HCT116 (cell line): ENCODE results near the gene TRPM5.

Experiments
- EGR1 ChIP-seq: IDR thresholded peaks from 2 replicates; pipeline ENCODE4 v1.6.1; 2012; ENCODE audit warnings: low read depth
- EZH2phosphoT487 ChIP-seq: fragments of 200-600 bp; IDR thresholded peaks from 2 replicates; pipeline ENCODE4 v1.6.1; 2018; ENCODE audit warnings: antibody characterized with exemption, borderline replicate concordance
- JUND ChIP-seq: IDR thresholded peaks from 2 replicates; pipeline ENCODE4 v1.6.1; 2012
- POLR2A ChIP-seq: IDR thresholded peaks from 2 replicates; pipeline ENCODE4 v1.7.0; 2011; ENCODE audit warnings: borderline replicate concordance; ENCODE audit not compliant: insufficient read depth, insufficient read length; ENCODE audit errors: extremely low read depth
- POLR2AphosphoS5 ChIP-seq: IDR thresholded peaks from 2 replicates; pipeline ENCODE4 v1.6.1; 2011; ENCODE audit warnings: mild to moderate bottlenecking, low read depth, low read length, moderate library complexity
- SIN3A ChIP-seq: IDR thresholded peaks from 2 replicates; pipeline ENCODE4 v1.6.1; 2012; ENCODE audit warnings: low read depth
- ZFX ChIP-seq: fragments of 450-650 bp; IDR thresholded peaks from 2 replicates; pipeline ENCODE4 v1.6.1; 2017
- TF ChIP-seq, protein P1 (sequence below), 3 experiments: fragments of 200-600 bp in 1 of 3; sonication (generic) in 1 of 3; IDR thresholded peaks in 2 of 3; conservative IDR thresholded peaks in 1 of 3; 2 replicates each; pipeline ENCODE4 v1.5.1; 2012 to 2017; ENCODE audit warnings: low read depth in 2 of 3, low read length in 2 of 3, antibody characterized with exemption in 1 of 3, borderline replicate concordance in 1 of 3, control low read depth in 1 of 3, mild to moderate bottlenecking in 1 of 3, mixed read lengths in 1 of 3, mixed run types in 1 of 3, moderate library complexity in 1 of 3; ENCODE audit not compliant: insufficient read depth in 1 of 3
- TF ChIP-seq, protein P2 (sequence below): IDR thresholded peaks from 2 replicates; pipeline ENCODE4 v1.6.1; 2011; ENCODE audit warnings: mild to moderate bottlenecking, low read length, moderate library complexity; ENCODE audit not compliant: insufficient replicate concordance; ENCODE audit errors: extremely low read depth
- TF ChIP-seq, protein P3 (sequence below): IDR thresholded peaks from 2 replicates; pipeline ENCODE4 v1.6.1; 2012; ENCODE audit warnings: low read depth

DNA sequence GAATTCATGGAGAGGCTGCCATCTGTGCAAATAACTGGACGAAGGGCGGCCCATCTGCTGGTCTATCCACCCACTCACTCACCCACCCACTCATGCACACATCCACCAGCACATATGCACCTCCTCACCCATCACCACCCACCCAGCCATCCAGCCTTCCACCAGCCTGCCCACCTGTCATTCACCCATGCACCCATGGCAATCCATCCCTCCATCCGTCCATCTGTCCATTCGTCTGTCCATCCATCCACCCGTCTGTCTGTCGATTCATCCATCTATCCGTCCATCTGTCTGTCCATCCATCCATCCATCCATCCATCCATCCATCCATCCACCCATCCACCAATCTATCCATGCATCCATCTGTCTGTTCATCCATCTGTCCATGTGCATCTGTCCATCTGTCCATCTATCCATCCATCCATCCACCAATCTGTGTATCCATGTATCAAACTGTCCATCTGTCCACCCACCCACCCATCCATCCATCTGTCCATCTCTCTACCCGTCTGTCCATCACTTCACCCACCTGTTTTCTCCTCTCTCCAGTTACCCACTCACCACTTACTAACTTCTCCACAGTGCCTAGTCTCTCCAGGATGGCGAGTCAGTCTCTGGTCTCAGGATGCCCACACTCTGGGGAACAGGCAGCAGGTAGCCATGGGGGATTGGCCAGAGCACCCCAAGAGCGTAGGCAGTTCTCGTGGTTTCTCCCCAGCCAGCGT lies 8.9 kb downstream of the TRPM5 start:
- TF ChIP-seq, protein P1, sequence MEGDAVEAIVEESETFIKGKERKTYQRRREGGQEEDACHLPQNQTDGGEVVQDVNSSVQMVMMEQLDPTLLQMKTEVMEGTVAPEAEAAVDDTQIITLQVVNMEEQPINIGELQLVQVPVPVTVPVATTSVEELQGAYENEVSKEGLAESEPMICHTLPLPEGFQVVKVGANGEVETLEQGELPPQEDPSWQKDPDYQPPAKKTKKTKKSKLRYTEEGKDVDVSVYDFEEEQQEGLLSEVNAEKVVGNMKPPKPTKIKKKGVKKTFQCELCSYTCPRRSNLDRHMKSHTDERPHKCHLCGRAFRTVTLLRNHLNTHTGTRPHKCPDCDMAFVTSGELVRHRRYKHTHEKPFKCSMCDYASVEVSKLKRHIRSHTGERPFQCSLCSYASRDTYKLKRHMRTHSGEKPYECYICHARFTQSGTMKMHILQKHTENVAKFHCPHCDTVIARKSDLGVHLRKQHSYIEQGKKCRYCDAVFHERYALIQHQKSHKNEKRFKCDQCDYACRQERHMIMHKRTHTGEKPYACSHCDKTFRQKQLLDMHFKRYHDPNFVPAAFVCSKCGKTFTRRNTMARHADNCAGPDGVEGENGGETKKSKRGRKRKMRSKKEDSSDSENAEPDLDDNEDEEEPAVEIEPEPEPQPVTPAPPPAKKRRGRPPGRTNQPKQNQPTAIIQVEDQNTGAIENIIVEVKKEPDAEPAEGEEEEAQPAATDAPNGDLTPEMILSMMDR (IDR thresholded peaks at IDR 0.05 in 2 of 3, conservative IDR thresholded peaks at IDR 0.05 in 1 of 3; ENCODE audit: borderline replicate concordance in 1 of 3, insufficient read depth in 1 of 3, low read depth in 2 of 3, low read length in 2 of 3), result no peak
- TF ChIP-seq POLR2A (no peak), JUND (no peak), EZH2phosphoT487 (no peak), ZFX (no peak), POLR2AphosphoS5 (no peak), EGR1 (no peak), SIN3A (no peak)
- TF ChIP-seq, protein P2, sequence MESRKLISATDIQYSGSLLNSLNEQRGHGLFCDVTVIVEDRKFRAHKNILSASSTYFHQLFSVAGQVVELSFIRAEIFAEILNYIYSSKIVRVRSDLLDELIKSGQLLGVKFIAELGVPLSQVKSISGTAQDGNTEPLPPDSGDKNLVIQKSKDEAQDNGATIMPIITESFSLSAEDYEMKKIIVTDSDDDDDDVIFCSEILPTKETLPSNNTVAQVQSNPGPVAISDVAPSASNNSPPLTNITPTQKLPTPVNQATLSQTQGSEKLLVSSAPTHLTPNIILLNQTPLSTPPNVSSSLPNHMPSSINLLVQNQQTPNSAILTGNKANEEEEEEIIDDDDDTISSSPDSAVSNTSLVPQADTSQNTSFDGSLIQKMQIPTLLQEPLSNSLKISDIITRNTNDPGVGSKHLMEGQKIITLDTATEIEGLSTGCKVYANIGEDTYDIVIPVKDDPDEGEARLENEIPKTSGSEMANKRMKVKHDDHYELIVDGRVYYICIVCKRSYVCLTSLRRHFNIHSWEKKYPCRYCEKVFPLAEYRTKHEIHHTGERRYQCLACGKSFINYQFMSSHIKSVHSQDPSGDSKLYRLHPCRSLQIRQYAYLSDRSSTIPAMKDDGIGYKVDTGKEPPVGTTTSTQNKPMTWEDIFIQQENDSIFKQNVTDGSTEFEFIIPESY, result no peak
- TF ChIP-seq, protein P3, sequence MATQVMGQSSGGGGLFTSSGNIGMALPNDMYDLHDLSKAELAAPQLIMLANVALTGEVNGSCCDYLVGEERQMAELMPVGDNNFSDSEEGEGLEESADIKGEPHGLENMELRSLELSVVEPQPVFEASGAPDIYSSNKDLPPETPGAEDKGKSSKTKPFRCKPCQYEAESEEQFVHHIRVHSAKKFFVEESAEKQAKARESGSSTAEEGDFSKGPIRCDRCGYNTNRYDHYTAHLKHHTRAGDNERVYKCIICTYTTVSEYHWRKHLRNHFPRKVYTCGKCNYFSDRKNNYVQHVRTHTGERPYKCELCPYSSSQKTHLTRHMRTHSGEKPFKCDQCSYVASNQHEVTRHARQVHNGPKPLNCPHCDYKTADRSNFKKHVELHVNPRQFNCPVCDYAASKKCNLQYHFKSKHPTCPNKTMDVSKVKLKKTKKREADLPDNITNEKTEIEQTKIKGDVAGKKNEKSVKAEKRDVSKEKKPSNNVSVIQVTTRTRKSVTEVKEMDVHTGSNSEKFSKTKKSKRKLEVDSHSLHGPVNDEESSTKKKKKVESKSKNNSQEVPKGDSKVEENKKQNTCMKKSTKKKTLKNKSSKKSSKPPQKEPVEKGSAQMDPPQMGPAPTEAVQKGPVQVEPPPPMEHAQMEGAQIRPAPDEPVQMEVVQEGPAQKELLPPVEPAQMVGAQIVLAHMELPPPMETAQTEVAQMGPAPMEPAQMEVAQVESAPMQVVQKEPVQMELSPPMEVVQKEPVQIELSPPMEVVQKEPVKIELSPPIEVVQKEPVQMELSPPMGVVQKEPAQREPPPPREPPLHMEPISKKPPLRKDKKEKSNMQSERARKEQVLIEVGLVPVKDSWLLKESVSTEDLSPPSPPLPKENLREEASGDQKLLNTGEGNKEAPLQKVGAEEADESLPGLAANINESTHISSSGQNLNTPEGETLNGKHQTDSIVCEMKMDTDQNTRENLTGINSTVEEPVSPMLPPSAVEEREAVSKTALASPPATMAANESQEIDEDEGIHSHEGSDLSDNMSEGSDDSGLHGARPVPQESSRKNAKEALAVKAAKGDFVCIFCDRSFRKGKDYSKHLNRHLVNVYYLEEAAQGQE, result no peak
